Progenitor cell of endocrine pancreas (in vitro differentiated cells): ENCODE results near the gene PTPRK. TPM values are rescaled to one million over a fixed set of nuclear protein-coding genes. Genes with fewer than 3 reads are reported as not detected.

Source experiments
- DNase-seq: peaks from one replicate; pipeline ENCODE4 v3.0.0; 2021; ENCODE audit warnings: low spot score; ENCODE audit not compliant: unreplicated experiment
- H3K27ac Mint-ChIP-seq: 2 replicates; pipeline ENCODE4 v1.8.0; 2021; ENCODE audit warnings: mild to moderate bottlenecking, moderate library complexity, mixed read lengths
- H3K27me3 Mint-ChIP-seq: 2 replicates; pipeline ENCODE4 v1.8.0; 2021; ENCODE audit warnings: mixed read lengths
- H3K36me3 Mint-ChIP-seq: 2 replicates; pipeline ENCODE4 v1.8.0; 2022; ENCODE audit warnings: mixed read lengths; ENCODE audit not compliant: insufficient read depth
- H3K4me1 Mint-ChIP-seq: 2 replicates; pipeline ENCODE4 v1.8.0; 2021; ENCODE audit warnings: low read depth, mixed read lengths
- H3K4me3 Mint-ChIP-seq: 2 replicates; pipeline ENCODE4 v1.8.0; 2021; ENCODE audit warnings: low read depth, mild to moderate bottlenecking, moderate library complexity, mixed read lengths
- H3K9me3 Mint-ChIP-seq: 2 replicates; pipeline ENCODE4 v1.8.0; 2021; ENCODE audit warnings: low read depth, mixed read lengths
- total RNA-seq: library from RNA; stranded (reverse); gene quantifications from 2 replicates; pipeline ENCODE4 v1.2.1, GENCODE V29; 2021
- TF ChIP-seq, protein P1 (sequence below): fragments of 200-600 bp; sonication (generic); IDR thresholded peaks from one replicate; pipeline ENCODE4 v1.5.0; 2021; ENCODE audit warnings: antibody characterized with exemption, mild to moderate bottlenecking; ENCODE audit not compliant: unreplicated experiment

Gene PTPRK
- total RNA-seq, 1 donor from 2014 or later: 86.2 TPM

DNA sequence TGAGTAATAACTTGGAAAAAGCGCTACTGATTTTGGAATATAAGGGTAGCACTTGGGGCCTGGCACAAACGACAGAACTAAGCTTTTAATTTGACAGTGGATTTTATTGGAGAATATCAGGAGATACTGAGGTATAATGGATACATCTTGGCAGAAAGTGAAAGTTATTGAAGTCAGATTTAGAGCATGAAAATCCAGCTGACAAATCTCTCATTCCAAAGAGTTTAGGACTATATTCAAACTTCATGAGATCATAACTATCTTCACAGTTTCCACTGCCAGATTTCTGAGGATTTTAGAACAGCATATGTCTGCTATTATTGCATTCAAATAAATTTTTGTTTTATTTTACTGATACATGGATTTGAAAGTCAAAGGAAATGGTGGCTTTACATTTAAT lies 487.2 kb downstream of the PTPRK start:
- no peak overlapping the region for H3K27ac Mint-ChIP-seq
- no peak for DNase-seq

GRCh38 chr6:128032042-128032441 lies 488.4 kb downstream of the PTPRK start:
- Mint-ChIP-seq H3K4me1 (no peaks in the 10 kb centered on the region), H3K27ac (no peak overlapping the region), H3K9me3 (no peaks in the 10 kb centered on the region), H3K27me3 (no peaks in the 10 kb centered on the region), H3K36me3 (no peaks in the 10 kb centered on the region), H3K4me3 (no peak overlapping the region)
- no peak for DNase-seq
- TF ChIP-seq, protein P1, sequence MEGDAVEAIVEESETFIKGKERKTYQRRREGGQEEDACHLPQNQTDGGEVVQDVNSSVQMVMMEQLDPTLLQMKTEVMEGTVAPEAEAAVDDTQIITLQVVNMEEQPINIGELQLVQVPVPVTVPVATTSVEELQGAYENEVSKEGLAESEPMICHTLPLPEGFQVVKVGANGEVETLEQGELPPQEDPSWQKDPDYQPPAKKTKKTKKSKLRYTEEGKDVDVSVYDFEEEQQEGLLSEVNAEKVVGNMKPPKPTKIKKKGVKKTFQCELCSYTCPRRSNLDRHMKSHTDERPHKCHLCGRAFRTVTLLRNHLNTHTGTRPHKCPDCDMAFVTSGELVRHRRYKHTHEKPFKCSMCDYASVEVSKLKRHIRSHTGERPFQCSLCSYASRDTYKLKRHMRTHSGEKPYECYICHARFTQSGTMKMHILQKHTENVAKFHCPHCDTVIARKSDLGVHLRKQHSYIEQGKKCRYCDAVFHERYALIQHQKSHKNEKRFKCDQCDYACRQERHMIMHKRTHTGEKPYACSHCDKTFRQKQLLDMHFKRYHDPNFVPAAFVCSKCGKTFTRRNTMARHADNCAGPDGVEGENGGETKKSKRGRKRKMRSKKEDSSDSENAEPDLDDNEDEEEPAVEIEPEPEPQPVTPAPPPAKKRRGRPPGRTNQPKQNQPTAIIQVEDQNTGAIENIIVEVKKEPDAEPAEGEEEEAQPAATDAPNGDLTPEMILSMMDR: no peak

More for the DNA sequence above, 487.2 kb downstream of the PTPRK start:
- H3K36me3 Mint-ChIP-seq: no peaks in the 10 kb centered on the region
- TF ChIP-seq, protein P1: no peak
- H3K4me3 Mint-ChIP-seq: no peak overlapping the region
- no peaks in the 10 kb centered on the region for H3K9me3 Mint-ChIP-seq
- H3K27me3 Mint-ChIP-seq: no peaks in the 10 kb centered on the region
- H3K4me1 Mint-ChIP-seq: no peaks in the 10 kb centered on the region

DNA sequence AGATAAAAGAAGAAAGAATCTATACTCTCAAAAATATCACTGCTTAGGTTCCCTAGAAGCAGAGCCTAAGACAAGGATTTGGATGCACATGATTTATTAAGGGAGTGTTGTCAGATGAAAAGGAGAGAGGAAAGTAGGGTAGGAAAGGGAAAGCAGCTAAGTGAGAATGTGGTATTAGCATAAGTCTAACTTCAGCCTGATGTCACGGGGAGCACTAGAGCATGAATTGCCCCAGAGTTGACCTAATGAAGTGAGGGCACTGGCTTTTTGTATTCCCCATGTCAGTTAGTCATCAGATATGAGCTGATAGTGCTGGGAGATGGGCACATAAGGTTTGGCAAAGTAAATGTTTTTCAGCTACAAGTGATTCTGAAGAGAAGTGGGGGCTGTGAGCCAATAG lies 490.6 kb downstream of the PTPRK start:
- no peaks in the 10 kb centered on the region for H3K36me3 Mint-ChIP-seq
- H3K9me3 Mint-ChIP-seq: no peaks in the 10 kb centered on the region
- H3K4me1 Mint-ChIP-seq: no peaks in the 10 kb centered on the region
- no peak overlapping the region for H3K4me3 Mint-ChIP-seq
- TF ChIP-seq, protein P1: no peak
- H3K27me3 Mint-ChIP-seq: no peaks in the 10 kb centered on the region
- no peak overlapping the region for H3K27ac Mint-ChIP-seq
- no peak for DNase-seq

DNA sequence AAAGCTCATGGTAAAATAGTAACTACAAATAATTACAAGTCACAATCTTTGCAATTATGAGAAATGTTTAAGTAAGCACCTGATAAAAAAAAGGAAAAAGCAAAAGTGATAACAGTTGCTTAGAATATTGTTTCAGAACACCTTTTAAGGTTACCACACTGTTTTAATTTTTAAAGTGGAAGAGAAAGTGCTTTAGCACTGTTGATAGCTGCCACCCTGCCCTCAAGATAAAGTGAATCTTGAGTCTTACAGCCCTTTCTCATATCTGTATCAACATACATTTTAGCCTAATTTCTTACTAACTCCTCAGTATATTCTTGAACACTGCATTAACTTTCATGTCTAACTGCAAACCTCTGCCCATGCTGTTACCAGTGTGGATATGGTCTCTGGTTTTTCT lies 492.2 kb downstream of the PTPRK start:
- TF ChIP-seq, protein P1: no peak
- H3K27ac Mint-ChIP-seq: no peak overlapping the region
- H3K4me3 Mint-ChIP-seq: no peak overlapping the region
- H3K9me3 Mint-ChIP-seq: no peaks in the 10 kb centered on the region
- DNase-seq: no peak
- H3K4me1 Mint-ChIP-seq: no peaks in the 10 kb centered on the region
- H3K27me3 Mint-ChIP-seq: no peaks in the 10 kb centered on the region
- no peaks in the 10 kb centered on the region for H3K36me3 Mint-ChIP-seq

GRCh38 chr6:128025478-128025877 lies 494.9 kb downstream of the PTPRK start:
- Mint-ChIP-seq H3K9me3 (no peaks in the 10 kb centered on the region), H3K27ac (no peak overlapping the region), H3K4me3 (no peak overlapping the region), H3K27me3 (no peaks in the 10 kb centered on the region), H3K36me3 (no peaks in the 10 kb centered on the region), H3K4me1 (no peaks in the 10 kb centered on the region)
- no peak for DNase-seq
- TF ChIP-seq, protein P1: no peak

- no peak overlapping the region for H3K4me3 Mint-ChIP-seq
- H3K4me1 Mint-ChIP-seq: no peaks in the 10 kb centered on the region
- TF ChIP-seq, protein P1: no peak
- H3K9me3 Mint-ChIP-seq: no peaks in the 10 kb centered on the region
- no peak overlapping the region for H3K27ac Mint-ChIP-seq
- no peak for DNase-seq
- H3K27me3 Mint-ChIP-seq: no peaks in the 10 kb centered on the region
- no peaks in the 10 kb centered on the region for H3K36me3 Mint-ChIP-seq
Observed at GRCh38 chr6:128024969-128025368, 495.4 kb downstream of the PTPRK start.
